Dendritic cell treated with granulocyte-macrophage colony-stimulating factor and Interleukin-4, amounts not matched to agents 40 ng/mL and 50 ng/mL, for 4 days (primary cell): Measurements from ENCODE around the gene MYO5C.
"Not testable (repeated sequence)": the region's sequence is repeated elsewhere in the genome, so short reads cannot be mapped to it uniquely, and the experiment has no call there.

Source experiments
- H3K27ac Mint-ChIP-seq: one replicate; pipeline ENCODE4 v1.8.0; 2022; ENCODE audit warnings: mild to moderate bottlenecking, mixed read lengths
- H3K27me3 Mint-ChIP-seq: one replicate; pipeline ENCODE4 v1.8.0; 2022; ENCODE audit warnings: mild to moderate bottlenecking, mixed read lengths
- H3K36me3 Mint-ChIP-seq: one replicate; pipeline ENCODE4 v1.8.0; 2022; ENCODE audit warnings: low read depth, mixed read lengths
- H3K4me1 Mint-ChIP-seq: one replicate; pipeline ENCODE4 v1.8.0; 2022; ENCODE audit warnings: low read depth, mixed read lengths
- H3K4me3 Mint-ChIP-seq: one replicate; pipeline ENCODE4 v1.8.0; 2022; ENCODE audit warnings: mild to moderate bottlenecking, moderate library complexity, mixed read lengths
- H3K9me3 Mint-ChIP-seq: one replicate; pipeline ENCODE4 v1.8.0; 2022; ENCODE audit warnings: mixed read lengths
- intact Hi-C: fragments of 100-400 bp; cut with micrococcal nuclease; formaldehyde crosslinking; loops from one replicate; pipeline ENCODE4 v1.15.0; 2022

MYO5C gene

DNA sequence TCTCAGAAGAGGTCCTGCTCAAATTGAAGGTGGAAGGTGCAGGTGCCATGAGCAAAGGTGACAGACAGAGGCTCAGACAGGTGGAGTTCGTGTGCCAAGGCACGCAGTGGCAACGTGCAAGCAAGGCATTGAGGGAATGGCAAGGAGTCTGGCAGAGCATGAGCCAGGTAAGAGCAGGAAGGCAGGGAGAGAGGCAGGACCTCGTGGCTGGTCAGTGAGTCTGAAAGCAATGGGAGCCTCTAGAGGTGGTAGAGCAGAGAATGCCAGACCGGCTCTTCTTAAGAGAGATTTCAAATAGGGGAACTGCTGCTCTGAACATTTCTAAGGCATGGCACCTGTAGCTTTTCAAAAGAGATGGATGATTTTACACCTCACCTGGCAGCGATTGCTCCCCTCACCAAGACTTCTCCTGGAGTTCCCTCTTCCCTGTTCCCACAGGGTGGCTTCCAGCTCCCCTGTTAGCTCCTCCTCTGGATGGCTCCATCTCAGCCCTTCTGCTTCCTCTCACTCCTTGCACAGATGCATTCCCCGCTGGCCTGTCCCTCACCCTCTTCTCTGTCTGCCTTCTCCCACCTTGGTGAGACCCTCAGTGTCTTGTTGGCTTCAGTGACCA, 2.7 kb downstream of the MYO5C start:
- H3K36me3 Mint-ChIP-seq = no peaks in the 10 kb centered on the region
- H3K27ac Mint-ChIP-seq = no peak overlapping the region
- H3K4me1 Mint-ChIP-seq = peaks cover 36% of the 10 kb centered on the region
- H3K9me3 Mint-ChIP-seq = no peaks in the 10 kb centered on the region
- H3K4me3 Mint-ChIP-seq = no peak overlapping the region
- intact Hi-C loops = no loop called here
- peaks cover 39% of the 10 kb centered on the region for H3K27me3 Mint-ChIP-seq

- H3K4me1 Mint-ChIP-seq = peaks cover 36% of the 10 kb centered on the region
- H3K4me3 Mint-ChIP-seq = no peak overlapping the region
- no peak overlapping the region for H3K27ac Mint-ChIP-seq
- H3K9me3 Mint-ChIP-seq = no peaks in the 10 kb centered on the region
- intact Hi-C loops = no loop called here
- no peaks in the 10 kb centered on the region for H3K36me3 Mint-ChIP-seq
- peaks cover 31% of the 10 kb centered on the region for H3K27me3 Mint-ChIP-seq
Observed at GRCh38 chr15:52291204-52291603, 4.4 kb downstream of the MYO5C start.

DNA sequence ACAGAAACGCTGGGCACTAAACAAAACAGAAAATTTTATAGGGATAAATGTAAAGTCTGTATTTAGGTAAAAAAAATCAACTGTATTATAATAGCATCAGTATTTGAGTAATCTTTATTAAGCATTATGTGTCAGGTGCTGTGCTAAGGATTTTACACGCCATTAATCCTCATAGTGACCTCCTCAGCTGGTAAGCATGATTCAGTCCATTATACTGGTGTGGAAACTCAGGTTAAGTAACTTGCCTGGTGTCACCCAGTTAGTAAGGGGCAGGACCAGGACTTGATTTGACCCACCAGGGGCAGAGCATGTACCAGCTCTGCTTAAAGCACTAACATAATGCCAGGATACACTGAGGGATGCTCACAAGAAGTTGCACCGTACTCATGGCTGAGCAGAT, 4.8 kb downstream of the MYO5C start:
- intact Hi-C loops = no loop called here
- no peak overlapping the region for H3K27ac Mint-ChIP-seq
- no peaks in the 10 kb centered on the region for H3K9me3 Mint-ChIP-seq
- no peak overlapping the region for H3K4me3 Mint-ChIP-seq
- peaks cover 29% of the 10 kb centered on the region for H3K27me3 Mint-ChIP-seq
- H3K4me1 Mint-ChIP-seq = peaks cover 36% of the 10 kb centered on the region
- no peaks in the 10 kb centered on the region for H3K36me3 Mint-ChIP-seq

DNA sequence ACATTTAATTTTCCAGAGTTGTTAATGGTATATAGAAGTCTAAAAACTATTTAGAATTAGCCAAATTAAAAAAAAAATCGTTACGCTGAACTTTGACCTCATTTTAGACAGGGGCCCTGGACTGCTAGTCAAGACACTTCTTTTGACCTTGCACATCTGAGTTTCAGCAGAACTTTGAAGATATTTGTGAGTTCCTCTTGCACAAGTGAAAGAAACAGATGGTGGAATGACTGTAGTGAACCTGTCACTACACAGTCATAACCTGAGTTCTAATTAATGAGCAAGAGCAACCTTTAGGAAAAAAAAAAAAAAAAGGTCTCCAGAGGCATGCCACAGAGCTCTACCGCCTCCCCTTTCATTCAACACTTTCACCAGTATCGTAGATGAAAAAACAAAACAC, 5.3 kb downstream of the MYO5C start:
- H3K36me3 Mint-ChIP-seq = no peaks in the 10 kb centered on the region
- no peak overlapping the region for H3K4me3 Mint-ChIP-seq
- H3K27me3 Mint-ChIP-seq = peaks cover 26% of the 10 kb centered on the region
- intact Hi-C loops = no loop called here
- peaks cover 36% of the 10 kb centered on the region for H3K4me1 Mint-ChIP-seq
- no peak overlapping the region for H3K27ac Mint-ChIP-seq
- no peaks in the 10 kb centered on the region for H3K9me3 Mint-ChIP-seq

- intact Hi-C loops = no loop called here
- peaks cover 32% of the 10 kb centered on the region for H3K4me1 Mint-ChIP-seq
- no peak overlapping the region for H3K4me3 Mint-ChIP-seq
- no peaks in the 10 kb centered on the region for H3K36me3 Mint-ChIP-seq
- peak overlapping the region; percentile 40 for H3K27ac Mint-ChIP-seq
- H3K27me3 Mint-ChIP-seq = peaks cover 21% of the 10 kb centered on the region
- no peaks in the 10 kb centered on the region for H3K9me3 Mint-ChIP-seq
Observed at GRCh38 chr15:52289629-52290081, 5.9 kb downstream of the MYO5C start.

DNA sequence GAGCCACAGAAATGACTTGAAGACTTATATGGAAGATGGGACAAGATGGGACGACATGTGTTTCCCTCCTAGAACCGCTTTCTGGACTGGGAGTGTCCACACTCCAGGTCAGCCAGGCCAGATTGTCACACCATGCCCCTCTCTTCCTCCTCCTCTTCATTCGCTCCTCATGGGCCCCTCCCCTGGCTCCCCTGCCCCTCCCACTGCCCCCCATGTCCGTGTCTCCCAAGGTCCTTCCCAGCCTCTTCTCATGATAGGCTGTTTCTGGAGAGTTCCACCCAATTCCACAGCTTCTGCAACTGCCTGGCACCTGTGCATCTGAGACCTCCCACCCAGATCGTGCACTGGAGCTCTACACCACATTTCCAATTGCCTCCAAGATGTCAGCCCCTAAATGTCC, 6.6 kb downstream of the MYO5C start:
- no peak overlapping the region for H3K4me3 Mint-ChIP-seq
- H3K36me3 Mint-ChIP-seq = no peaks in the 10 kb centered on the region
- intact Hi-C loops = no loop called here
- peaks cover 28% of the 10 kb centered on the region for H3K4me1 Mint-ChIP-seq
- peak overlapping the region; percentile 40 for H3K27ac Mint-ChIP-seq
- no peaks in the 10 kb centered on the region for H3K9me3 Mint-ChIP-seq
- H3K27me3 Mint-ChIP-seq = peaks cover 14% of the 10 kb centered on the region

- Mint-ChIP-seq H3K9me3 (no peaks in the 10 kb centered on the region), H3K27ac (no peak overlapping the region), H3K4me1 (peaks cover 21% of the 10 kb centered on the region), H3K27me3 (peaks cover 7% of the 10 kb centered on the region), H3K4me3 (no peak overlapping the region), H3K36me3 (no peaks in the 10 kb centered on the region)
- intact Hi-C loops = no loop called here
Observed at GRCh38 chr15:52288051-52288942, 7.3 kb downstream of the MYO5C start.

DNA sequence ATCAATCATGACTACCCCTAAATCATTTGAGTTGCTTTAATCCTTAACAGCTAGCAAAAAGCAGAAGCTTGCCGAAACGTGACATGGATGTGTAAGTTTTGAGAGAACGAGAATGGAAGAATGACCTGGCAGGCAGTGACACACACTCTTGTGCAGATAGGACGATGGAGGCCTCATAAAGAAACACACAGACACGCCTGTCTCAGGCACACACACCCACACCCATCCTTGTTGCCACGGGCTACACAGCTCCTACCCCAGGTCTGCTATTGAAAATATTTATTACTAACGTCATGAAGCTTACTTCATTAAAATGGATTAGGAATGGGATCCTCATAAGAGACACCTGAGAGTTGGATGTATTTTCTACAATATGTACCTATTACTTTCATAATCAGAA, 8.5 kb downstream of the MYO5C start:
- Mint-ChIP-seq H3K27ac (no peak overlapping the region), H3K4me3 (no peak overlapping the region), H3K36me3 (no peaks in the 10 kb centered on the region), H3K27me3 (no peaks in the 10 kb centered on the region), H3K4me1 (peaks cover 12% of the 10 kb centered on the region), H3K9me3 (no peaks in the 10 kb centered on the region)
- intact Hi-C loops = no loop called here

DNA sequence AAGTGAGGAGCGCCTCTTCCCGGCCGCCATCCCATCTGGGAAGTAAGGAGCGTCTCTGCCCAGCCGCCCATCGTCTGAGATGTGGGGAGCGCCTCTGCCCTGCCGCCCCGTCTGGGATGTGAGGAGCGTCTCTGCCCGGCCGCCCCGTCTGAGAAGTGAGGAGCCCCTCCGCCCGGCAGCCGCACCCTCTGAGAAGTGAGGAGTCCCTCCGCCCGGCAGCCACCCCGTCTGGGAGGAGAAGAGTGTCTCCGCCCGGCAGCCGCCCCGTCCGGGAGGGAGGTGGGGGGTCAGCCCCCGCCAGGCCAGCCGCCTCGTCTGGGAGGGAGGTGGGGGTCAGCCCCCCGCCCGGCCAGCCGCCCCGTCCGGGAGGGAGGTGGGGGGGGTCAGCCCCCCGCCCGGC, 9.7 kb downstream of the MYO5C start:
- H3K9me3 Mint-ChIP-seq, H3K27ac Mint-ChIP-seq, intact Hi-C loops, H3K4me3 Mint-ChIP-seq, H3K27me3 Mint-ChIP-seq, H3K36me3 Mint-ChIP-seq: not testable (repeated sequence)
- peaks cover 12% of the 10 kb centered on the region for H3K4me1 Mint-ChIP-seq

DNA sequence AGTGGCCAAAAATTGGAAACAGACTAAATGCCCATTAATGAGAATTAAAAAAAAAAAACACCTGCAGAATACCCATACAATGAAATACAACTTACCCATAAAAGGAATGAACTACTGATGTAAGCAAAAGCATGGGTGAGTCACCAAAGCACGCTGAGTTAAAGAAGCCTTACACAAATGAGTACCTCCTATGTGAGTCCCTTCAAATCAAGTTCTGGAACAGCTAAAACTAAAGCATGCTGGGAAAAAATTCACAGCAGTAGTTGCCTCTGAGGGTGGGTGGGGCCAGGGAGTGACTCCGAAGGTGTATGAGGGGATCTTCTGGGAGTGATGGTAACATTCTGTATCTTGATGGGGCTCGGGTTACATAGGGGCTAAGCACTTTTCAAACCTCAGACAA, 11.4 kb downstream of the MYO5C start:
- H3K9me3 Mint-ChIP-seq = no peaks in the 10 kb centered on the region
- H3K27me3 Mint-ChIP-seq = no peaks in the 10 kb centered on the region
- H3K36me3 Mint-ChIP-seq = no peaks in the 10 kb centered on the region
- H3K4me1 Mint-ChIP-seq = peaks cover 2% of the 10 kb centered on the region
- H3K4me3 Mint-ChIP-seq = no peak overlapping the region
- H3K27ac Mint-ChIP-seq = no peak overlapping the region
- intact Hi-C loops = no loop called here

GRCh38 chr15:52283281-52283680, 12.3 kb downstream of the MYO5C start:
- H3K36me3 Mint-ChIP-seq = no peaks in the 10 kb centered on the region
- H3K4me1 Mint-ChIP-seq = no peaks in the 10 kb centered on the region
- no peak overlapping the region for H3K4me3 Mint-ChIP-seq
- intact Hi-C loops = no loop called here
- no peak overlapping the region for H3K27ac Mint-ChIP-seq
- no peaks in the 10 kb centered on the region for H3K27me3 Mint-ChIP-seq
- no peaks in the 10 kb centered on the region for H3K9me3 Mint-ChIP-seq

DNA sequence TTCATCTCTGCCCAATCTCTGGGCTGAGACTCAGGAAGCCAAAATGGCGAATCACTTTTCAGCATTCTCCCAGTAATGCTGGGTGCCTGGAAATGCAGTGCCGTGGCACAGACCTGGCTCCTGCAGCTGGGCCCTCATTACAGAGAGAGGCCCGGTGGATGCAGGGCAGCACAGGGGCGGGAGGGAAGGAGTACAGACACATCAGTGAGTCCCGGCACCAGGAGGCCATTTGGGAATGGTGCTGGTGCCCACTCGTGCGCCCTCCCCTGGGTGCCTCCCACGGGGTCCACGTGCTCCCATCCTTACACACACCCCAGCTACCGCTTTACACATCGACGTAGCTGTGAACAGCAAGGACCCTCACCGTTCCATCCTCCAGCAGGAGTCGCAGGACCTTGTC, 13.2 kb downstream of the MYO5C start:
- Mint-ChIP-seq H3K4me3 (no peak overlapping the region), H3K4me1 (no peaks in the 10 kb centered on the region), H3K27me3 (no peaks in the 10 kb centered on the region), H3K27ac (no peak overlapping the region), H3K36me3 (no peaks in the 10 kb centered on the region), H3K9me3 (no peaks in the 10 kb centered on the region)
- intact Hi-C loops = no loop called here

DNA sequence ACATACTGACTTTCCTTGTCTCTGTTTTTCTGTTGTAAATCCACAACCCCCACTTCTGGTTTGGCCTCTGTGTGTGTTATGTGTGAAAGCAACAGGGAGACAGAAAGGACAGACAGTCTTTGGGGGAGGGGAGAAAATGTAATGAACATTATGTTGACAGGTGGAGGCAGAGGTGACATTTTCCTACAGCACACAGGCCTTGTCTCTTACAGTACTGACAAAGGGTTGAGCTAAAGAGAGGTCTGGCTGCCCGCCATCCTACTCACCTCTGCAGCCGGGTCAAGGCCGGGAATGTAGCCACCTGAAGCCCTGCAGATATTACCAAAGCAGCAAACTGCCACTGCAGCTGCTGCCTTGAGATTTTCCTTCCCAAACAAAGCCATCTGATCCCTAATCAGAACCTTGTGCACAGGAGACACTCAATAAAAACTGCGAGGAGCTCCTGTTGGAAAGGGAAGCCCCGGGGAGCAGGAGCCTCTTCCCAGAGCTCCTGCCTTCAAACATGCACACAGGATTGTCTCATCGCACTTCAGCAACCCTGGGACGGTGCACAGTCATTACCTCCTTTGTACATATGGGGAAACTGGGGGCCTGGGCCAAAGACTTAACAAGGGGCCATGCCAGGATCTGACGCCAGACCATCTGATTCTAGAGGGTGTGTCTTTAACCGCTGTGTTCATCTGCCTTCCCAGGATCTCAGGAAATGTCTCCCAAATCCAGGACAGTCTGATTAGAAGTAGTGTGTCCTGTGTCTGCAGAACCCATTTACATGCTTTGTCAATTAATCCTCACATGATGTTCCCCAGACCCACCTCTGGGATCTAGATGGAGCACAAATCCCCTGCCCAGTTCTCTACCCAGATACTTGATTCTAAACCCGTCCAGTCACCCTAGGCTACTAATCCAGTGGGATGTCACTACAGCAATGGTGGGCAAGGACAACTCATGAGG, 14.2 kb downstream of the MYO5C start:
- no peaks in the 10 kb centered on the region for H3K27me3 Mint-ChIP-seq
- H3K9me3 Mint-ChIP-seq = no peaks in the 10 kb centered on the region
- intact Hi-C loops = no loop called here
- no peak overlapping the region for H3K4me3 Mint-ChIP-seq
- no peak overlapping the region for H3K27ac Mint-ChIP-seq
- no peaks in the 10 kb centered on the region for H3K4me1 Mint-ChIP-seq
- H3K36me3 Mint-ChIP-seq = no peaks in the 10 kb centered on the region
